ENCODE results near the gene MSRB3.

MSRB3 gene

DNA sequence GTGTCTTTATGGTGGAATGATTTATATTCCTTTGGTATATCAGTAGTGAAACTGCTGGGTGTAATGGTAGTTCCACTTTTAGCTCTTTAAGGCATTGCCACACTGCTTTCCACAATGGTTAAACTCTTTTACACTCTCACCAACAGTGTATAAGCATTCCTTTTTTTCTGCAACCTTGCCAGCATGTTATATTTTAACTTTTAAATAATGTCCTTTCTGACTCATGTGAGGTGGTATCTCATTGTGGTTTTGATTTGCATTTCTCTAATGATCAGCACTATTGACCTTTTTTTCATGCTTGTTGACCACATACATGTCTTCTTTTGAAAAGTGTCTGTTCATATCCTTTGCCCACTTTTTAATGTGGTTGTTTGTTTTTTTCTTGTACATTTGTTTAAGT is 142.5 kb downstream of the MSRB3 start:
- no peak overlapping the region for H3K4me3 Mint-ChIP-seq
- DNase-seq, result no peak
- no peaks in the 10 kb centered on the region for H3K4me1 Mint-ChIP-seq
- peaks cover 49% of the 10 kb centered on the region for H3K9me3 Mint-ChIP-seq
- H3K36me3 Mint-ChIP-seq (ENCODE audit: low read depth), result peaks cover 35% of the 10 kb centered on the region
- TF ChIP-seq, protein P1, sequence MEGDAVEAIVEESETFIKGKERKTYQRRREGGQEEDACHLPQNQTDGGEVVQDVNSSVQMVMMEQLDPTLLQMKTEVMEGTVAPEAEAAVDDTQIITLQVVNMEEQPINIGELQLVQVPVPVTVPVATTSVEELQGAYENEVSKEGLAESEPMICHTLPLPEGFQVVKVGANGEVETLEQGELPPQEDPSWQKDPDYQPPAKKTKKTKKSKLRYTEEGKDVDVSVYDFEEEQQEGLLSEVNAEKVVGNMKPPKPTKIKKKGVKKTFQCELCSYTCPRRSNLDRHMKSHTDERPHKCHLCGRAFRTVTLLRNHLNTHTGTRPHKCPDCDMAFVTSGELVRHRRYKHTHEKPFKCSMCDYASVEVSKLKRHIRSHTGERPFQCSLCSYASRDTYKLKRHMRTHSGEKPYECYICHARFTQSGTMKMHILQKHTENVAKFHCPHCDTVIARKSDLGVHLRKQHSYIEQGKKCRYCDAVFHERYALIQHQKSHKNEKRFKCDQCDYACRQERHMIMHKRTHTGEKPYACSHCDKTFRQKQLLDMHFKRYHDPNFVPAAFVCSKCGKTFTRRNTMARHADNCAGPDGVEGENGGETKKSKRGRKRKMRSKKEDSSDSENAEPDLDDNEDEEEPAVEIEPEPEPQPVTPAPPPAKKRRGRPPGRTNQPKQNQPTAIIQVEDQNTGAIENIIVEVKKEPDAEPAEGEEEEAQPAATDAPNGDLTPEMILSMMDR (IDR thresholded peaks at IDR 0.05), result no peak
- no peak overlapping the region for H3K27ac Mint-ChIP-seq
- no peaks in the 10 kb centered on the region for H3K27me3 Mint-ChIP-seq (ENCODE audit: low read depth, poor library complexity)

DNA sequence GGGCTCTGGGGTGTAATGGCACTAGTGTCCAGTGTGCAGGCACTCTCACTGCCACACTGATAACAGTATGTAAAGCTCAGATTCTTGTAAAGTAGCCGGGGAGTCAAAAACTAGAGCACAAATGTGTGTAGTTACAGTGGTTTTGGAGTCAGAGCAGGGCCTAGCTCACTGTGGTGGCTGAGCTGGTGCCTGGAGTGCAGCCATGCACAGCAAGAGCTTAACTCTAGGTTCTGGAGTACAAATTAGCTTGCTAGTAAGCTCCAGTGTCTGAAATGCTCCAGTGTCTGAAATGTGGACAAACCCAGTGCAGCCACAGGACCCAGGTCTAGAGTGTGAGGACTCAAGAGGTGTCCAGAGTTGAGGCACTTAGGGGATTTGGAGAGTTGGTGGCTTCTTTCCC is 149.2 kb downstream of the MSRB3 start:
- no peak for DNase-seq
- TF ChIP-seq, protein P1 (IDR thresholded peaks at IDR 0.05), result no peak
- H3K27ac Mint-ChIP-seq, result no peak overlapping the region
- H3K36me3 Mint-ChIP-seq (ENCODE audit: low read depth), result no peaks in the 10 kb centered on the region
- no peaks in the 10 kb centered on the region for H3K27me3 Mint-ChIP-seq (ENCODE audit: low read depth, poor library complexity)
- H3K4me3 Mint-ChIP-seq, result no peak overlapping the region
- H3K9me3 Mint-ChIP-seq, result peaks cover 20% of the 10 kb centered on the region
- H3K4me1 Mint-ChIP-seq, result peaks cover 38% of the 10 kb centered on the region

DNA sequence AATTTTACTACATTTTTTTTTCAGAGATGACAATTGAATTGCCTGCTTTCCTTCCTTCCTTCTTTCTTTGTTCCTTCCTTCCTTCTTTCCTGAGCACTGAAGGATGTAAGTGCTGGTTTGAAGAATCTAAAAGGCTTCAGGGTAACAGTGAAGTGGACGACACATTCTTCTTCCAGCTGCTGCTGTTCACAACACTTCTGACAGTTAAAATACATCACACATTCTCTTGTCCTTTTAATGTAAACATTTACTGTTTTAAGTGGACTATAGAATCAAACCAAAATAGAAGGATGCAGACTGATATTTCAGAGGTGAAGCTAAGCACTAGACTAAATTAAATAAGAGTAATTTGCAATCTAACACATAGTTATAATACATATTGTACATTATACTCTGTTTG is 151.5 kb downstream of the MSRB3 start:
- Mint-ChIP-seq H3K27me3 (ENCODE audit: low read depth, poor library complexity) (no peaks in the 10 kb centered on the region), H3K4me3 (no peak overlapping the region), H3K9me3 (peaks cover 10% of the 10 kb centered on the region), H3K36me3 (ENCODE audit: low read depth) (no peaks in the 10 kb centered on the region), H3K27ac (no peak overlapping the region), H3K4me1 (peaks cover 38% of the 10 kb centered on the region)
- TF ChIP-seq, protein P1 (IDR thresholded peaks at IDR 0.05), result no peak
- DNase-seq, result no peak

DNA sequence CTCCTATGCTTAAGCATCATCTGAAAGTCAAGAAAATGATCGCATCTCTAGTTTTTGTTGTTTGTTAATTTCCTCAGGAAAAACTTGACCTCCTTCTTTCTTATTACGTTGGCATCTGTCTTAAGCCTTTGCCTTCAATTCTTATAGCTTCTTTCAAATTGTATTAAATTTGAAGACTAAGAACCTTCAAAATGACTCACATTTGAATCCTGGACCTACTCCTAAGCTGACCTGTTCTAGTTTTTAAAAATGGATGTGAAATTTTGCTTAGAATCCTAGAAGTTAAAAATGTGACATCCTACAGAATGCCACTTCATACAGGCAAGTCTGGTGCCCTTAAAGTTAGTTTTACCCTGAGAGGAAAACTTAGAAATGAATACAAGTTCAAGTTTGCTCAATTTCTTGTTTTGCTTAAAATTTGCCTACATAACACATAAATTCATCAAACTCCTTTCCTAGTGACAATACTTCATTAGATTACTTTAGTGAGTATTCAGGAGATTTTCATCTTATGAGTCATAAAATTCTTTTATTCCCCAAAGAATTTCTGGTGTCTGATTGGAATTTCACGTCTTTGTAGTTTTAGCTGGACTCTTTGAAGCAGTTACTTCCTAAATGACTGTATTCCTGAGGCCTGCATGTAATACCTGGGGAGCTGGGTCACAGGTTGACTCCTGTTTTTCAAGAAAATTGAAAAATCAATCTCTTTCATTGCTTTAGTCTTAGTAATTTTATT is 152.3 kb downstream of the MSRB3 start:
- DNase-seq, result no peak
- Mint-ChIP-seq H3K4me1 (peaks cover 38% of the 10 kb centered on the region), H3K9me3 (peaks cover 5% of the 10 kb centered on the region), H3K36me3 (ENCODE audit: low read depth) (no peaks in the 10 kb centered on the region), H3K27me3 (ENCODE audit: low read depth, poor library complexity) (no peaks in the 10 kb centered on the region), H3K27ac (no peak overlapping the region), H3K4me3 (no peak overlapping the region)
- TF ChIP-seq, protein P1 (IDR thresholded peaks at IDR 0.05), result no peak

DNA sequence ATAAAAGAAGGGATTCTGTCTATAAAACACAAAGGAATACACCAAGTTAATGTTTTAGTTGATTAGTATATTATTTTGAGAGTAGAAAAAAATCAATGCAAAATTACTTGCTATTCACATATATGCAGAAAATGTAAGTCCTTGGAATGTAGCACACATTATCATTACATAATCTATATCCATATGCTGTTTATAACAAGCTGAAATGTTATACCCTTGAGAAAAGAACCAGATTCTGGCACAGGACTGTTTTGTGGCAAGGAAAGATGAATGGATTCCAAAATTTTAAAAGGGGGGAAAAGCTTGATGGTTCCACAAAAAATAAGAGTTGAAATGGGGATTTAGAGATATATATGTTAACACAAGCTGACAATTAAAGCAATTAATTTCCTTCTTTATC is 153.6 kb downstream of the MSRB3 start:
- no peak for DNase-seq
- TF ChIP-seq, protein P1 (IDR thresholded peaks at IDR 0.05), result no peak
- H3K4me1 Mint-ChIP-seq, result peaks cover 27% of the 10 kb centered on the region
- H3K27me3 Mint-ChIP-seq (ENCODE audit: low read depth, poor library complexity), result no peaks in the 10 kb centered on the region
- H3K36me3 Mint-ChIP-seq (ENCODE audit: low read depth), result peaks cover 4% of the 10 kb centered on the region
- peaks cover 3% of the 10 kb centered on the region for H3K9me3 Mint-ChIP-seq
- H3K27ac Mint-ChIP-seq, result no peak overlapping the region
- H3K4me3 Mint-ChIP-seq, result no peak overlapping the region

DNA sequence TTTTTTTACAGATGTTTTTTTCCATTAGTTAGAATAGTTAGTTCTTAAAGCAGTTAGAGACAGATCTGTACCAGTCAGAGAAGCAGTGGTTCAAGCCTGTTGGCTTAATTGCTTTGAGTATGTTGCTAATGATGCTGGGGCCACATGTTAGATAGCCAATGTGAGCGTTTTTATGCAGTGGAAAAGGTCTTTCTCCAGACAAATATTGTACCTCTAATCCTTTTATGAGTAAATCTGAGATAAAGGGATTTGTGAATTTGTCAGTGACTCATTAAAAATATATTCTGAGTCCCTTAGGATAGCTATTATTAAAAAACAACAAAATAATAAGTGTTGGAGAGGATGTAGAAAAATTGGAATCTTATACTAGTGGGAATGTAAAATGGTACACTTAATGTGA is 154.2 kb downstream of the MSRB3 start:
- H3K36me3 Mint-ChIP-seq (ENCODE audit: low read depth), result peaks cover 7% of the 10 kb centered on the region
- no peak overlapping the region for H3K27ac Mint-ChIP-seq
- H3K4me3 Mint-ChIP-seq, result no peak overlapping the region
- H3K9me3 Mint-ChIP-seq, result peaks cover 8% of the 10 kb centered on the region
- H3K27me3 Mint-ChIP-seq (ENCODE audit: low read depth, poor library complexity), result no peaks in the 10 kb centered on the region
- no peak for DNase-seq
- TF ChIP-seq, protein P1 (IDR thresholded peaks at IDR 0.05), result no peak
- H3K4me1 Mint-ChIP-seq, result peaks cover 22% of the 10 kb centered on the region

Measured in nephron progenitor cell (in vitro differentiated cells).